RPMI8226 (cell line): ENCODE data around the gene PCAT6.

ENCODE experiments used
- DNase-seq: peaks from one replicate; pipeline ENCODE4 v3.0.0-alpha.2; 2015

Gene PCAT6

DNA sequence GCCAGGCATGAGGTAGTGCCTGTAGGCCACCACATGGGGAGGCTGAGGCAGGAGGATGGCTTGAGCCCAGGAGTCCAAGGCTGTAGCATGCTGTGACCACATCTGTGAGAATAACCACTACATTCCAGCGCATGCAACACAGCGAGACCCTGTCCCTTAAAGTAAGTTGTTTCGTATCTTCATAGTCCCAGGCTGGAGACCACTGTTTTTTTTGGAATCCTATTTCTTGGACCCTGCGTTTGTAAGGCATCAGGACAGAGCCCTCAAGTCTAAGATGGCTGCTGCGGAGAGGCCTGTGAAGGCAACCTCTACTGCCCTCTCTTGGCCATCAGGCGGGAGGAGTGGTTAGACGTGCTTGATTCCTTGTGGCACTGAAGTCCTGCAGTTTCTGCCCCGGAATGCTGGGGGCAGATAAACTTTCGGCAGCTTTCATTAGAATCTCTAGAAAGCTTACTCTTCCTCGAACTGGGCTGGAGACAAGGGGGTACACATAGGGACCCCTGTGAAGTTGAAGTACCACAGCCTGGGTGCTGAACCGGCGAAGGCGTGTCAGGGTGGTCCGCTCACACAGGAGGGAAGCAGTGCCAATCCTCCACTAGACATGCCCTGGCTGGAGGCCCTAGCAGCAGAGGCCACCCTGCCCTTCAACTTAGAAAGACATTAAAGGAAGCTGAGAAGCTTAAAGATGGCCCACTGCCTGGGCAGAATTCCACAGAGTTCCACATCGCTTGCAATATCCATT lies 41.6 kb downstream of the PCAT6 start:
- DNase-seq = peak; percentile 67

DNA sequence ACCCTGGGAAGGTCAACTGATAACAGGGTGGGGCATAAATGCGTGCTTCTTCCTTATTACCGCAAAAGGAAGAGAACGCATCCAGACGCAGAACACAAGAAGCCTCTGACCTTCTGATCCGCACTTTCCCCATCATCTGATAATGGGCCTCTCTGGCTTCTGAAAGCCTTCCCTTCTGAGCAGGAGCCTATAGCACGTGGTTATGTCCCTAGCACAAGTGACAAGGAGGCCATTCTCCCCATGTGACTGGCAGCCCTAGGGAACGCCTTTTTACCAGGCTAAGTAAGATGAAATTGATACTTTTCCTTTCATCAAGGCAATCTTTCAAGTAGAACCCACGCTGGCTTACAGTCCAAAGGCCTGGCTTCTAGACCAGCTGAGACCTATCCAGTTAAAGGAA lies 44.0 kb downstream of the PCAT6 start:
- no peak for DNase-seq

DNA sequence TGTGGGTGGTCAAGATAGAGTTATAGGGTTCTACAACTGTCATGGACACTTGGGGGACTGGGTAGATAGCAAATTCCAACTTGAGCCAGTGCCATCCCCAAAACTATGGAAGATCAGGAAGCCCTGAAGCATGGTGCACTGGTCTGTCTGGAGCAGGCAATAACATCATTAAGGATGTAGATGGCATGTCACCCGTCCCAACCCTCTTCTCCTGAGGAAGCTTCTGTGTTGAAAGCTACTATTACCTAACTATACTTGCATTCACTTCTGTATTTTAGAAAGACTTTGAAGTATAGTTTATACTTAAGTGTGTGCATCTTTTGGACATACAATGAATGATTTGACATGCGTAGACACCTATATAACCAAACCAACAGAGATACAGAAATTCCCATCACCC lies 45.3 kb downstream of the PCAT6 start:
- DNase-seq = no peak

DNA sequence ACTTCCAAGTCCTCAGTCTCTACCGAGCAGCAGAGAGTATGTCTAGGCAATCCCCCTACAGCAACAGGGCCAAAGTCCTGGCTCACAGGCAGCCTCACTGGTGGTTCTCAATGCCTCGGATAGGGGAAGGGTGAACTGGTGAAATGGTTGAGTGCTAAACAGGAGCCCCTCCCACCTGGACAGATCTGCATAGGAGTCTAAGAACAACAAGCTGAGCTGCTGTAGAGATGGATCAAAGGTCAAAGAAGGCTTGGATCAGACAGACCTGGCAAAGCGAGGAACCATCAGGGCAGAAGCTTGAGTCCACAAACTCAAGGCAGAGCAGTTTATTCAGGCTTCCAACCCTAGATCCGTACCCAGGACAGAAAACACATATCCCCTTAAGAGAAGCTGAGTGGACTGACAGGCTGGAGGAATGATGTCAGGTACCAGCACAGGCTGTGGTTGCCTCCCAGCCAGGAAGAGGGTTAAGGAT lies 46.4 kb downstream of the PCAT6 start:
- no peak for DNase-seq

DNA sequence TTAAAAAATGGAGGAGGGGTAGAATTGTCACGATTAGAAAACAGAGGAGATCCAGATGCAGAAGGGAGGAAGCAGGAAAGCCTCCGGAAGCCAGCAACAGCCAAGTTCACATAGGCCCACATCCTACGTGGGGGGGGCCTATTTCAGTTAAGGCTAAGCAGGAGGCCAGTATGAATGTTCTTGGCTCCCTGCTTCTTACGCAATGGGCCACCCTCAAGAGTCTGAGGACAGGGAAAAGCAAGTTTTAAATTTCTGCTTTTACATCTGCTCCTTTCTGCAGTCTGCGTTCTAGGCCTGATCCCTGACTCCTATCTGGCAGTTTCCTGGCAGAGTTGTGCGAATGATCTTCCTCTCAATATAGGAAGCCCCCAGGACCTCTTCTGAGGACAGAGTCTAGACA lies 47.6 kb downstream of the PCAT6 start:
- DNase-seq = no peak

DNA sequence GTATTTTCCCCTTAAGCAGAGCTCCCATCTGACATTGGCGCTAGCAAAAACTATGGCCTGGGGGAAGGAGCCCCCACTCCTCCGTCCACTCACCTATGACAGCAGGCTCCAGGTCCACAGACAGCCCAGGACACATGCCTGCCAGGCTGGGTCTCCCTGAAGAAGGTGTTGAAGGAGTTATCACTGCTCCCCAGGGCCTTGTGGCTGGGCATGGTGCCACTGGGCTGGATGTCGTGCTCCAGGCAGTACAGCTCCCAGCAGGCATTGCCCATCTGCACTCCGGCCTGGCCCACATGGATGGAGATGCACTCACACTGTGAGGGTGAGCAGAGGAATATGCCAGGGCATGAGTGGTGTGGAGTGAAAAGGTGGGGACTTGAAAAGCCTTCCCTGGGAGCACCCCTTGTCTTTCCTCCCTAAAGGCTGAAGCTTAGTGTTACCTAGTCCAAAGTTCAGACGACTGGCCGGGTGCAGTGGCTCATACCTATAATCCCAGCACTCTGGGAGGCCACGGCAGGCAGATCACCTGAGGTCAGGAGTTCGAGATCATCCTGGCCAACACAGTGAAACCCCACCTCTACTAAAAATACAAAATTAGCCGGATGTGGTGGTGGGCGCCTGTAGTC lies 48.1 kb downstream of the PCAT6 start:
- no peak for DNase-seq

DNA sequence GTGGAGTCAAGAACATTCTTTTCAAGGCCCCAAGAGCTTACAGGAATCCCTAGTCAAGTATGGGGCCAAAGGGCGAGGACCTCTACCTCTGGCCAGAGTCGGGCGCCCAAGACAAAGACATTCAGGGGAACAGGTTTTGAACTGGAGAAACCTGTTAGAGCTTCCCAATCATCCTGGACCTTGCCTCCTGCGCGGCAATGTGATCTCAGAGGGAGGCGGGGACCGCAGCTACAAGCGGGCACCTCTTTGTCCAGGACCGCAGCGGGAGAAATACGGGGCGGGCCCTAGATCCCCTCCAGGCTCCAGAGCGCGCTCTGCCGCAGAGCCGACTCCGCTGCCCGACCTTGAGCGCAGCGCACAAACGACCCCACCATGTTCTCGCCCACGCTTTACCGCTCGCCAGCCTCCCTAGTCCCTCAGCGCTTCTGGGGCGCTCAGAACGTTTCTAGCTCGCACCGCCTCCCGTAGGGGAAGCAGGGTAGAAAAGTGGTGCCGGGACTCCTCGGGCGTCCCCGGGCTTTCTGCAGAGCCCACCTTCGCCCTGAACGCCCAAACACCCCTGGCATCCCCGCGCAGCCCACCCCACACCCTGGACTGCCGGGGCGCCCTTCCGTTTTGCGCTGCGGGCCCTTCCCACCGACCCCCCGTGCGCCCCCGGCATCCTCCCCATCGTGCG lies 50.1 kb downstream of the PCAT6 start:
- no peak for DNase-seq
